HG02763 (cell line): ENCODE data around the gene HMMR.

Experiments
- ATAC-seq: cut with Tn5 transposase; IDR thresholded peaks from one replicate; pipeline ENCODE4 v1.9.1; 2021; ENCODE audit warnings: mild to moderate bottlenecking, moderate library complexity; ENCODE audit not compliant: unreplicated experiment

HMMR gene

GRCh38 chr5:163456840-163457239 is 3.6 kb upstream of the HMMR start:
- no peak for ATAC-seq

DNA sequence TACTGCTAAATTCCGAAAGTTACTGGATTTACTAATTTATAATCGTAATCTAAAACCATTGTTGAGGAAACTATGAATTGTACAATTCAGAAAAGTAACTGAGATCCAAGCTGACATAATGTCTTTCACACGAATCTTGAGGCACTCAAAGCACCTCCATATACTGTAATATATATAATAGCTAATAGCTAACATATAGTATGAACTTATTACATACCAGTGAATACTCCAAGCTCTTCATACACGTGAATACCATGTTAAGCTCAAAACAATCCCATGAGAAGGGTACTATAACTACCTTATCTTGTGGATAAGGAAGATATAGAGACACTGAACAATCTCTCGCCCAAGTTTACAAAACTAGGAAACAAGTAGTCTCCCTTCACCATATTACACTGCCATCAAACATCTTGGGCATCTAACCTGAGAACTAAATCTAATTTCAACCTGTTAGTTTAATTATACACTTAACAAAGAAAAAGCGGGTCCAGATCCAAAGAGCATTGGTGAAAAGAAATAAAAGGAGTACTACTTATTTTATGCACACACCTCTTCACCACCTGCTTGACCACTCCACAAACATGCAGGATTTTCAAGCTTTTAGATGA is 1.6 kb upstream of the HMMR start:
- ATAC-seq = no peak

- ATAC-seq = peak; percentile 7
Observed at GRCh38 chr5:163459462-163459818, 992 bp upstream of the HMMR start.

GRCh38 chr5:163459819-163460561 is 442 bp upstream of the HMMR start, which contains the start of gene NUDCD2:
NUDCD2 (minus strand) TSS chr5:163460102; CDS start chr5:163460050, 52 bp downstream.
- peak; percentile 83 for ATAC-seq

GRCh38 chr5:163463063-163463435 is 2.6 kb downstream of the HMMR start:
- no peak for ATAC-seq

DNA sequence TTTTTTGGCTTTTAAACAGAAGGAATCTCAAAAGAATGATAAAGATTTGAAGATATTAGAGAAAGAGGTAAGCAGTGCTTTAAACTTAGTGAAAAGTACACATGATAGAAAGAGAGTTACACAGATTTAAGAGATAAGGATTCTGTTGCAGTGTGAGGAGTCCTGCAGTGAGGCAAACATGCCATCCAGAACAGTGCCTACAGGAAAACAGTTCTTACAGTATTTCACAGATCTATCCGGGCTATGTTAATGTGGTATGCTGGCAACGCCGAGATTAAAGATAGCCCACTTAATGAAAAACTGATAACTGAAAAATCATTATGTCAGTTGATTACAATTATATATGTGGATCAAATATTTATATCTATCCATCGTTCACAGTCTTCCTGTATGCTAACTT is 7.2 kb downstream of the HMMR start:
- no peak for ATAC-seq

- peak; percentile 67 for ATAC-seq
Observed at GRCh38 chr5:163473635-163474243, 13.3 kb downstream of the HMMR start.

- ATAC-seq = no peak
Observed at GRCh38 chr5:163475411-163475810, 15.0 kb downstream of the HMMR start.

GRCh38 chr5:163478126-163478981 is 17.9 kb downstream of the HMMR start:
- no peak for ATAC-seq

DNA sequence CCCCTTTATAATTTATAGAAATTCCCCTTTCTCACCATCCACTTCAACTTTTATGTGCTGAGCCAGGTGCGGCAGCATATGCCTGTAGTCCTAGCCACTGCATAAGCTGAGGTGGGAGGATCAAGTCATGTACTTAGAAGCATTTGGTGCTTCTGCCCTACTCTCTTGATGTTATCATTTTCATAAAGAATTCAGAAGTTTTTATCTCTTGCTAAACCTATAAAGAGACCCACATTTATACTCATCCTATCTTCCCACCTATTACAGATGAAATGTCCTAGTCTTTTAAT is 18.5 kb downstream of the HMMR start:
- no peak for ATAC-seq

DNA sequence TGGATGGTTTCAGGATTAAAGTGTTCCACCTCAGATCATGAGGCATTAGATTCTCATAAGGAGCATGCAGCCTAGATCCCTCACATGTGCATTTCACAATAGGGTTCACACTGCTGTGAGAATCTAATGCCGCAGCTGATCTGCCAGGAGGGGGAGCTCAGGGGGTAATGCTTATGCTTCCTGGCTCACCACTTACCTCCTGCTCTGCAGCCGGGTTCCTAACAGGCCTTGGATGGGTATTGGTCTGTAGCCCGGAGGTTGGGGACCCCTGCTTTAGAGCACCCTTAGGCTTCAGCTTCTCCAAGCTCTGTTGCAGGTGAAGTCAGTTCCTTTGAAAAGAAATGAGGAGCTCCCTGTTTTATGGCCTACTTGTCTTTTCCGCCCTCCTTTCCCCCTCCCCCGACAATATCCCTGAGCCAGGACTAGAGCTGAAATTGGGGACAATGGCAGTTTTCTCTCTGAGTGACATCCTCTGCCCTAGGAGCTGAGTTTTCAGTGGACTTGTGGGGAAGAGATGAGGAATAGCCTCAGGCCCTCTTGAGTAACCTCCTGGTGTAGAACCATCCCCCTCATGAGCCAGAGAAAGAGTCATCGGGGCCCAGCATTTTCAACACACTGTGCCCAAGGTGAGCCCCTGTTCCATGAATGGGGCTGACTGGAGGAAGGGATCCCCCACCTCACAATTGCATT is 28.8 kb downstream of the HMMR start:
- ATAC-seq = no peak

GRCh38 chr5:163489745-163490075 is 29.3 kb downstream of the HMMR start:
- no peak for ATAC-seq

DNA sequence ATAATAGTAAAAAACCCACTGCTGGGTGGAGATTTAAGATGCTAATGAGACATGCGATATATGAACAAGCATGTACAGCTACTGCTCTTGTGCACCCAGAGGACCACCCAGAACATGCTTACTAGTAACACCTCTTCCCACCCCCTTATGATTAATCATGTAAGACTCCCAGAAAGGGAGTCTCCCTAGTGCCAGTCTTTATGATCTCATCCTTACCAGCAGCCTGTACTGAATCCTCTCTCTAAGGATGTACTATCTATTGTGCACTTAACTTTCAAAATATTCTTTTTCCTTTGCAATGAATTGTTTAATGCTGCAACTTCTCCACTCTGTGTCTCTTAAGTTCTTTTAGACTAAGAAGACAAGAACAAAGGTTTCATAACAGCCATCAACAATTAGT is 35.9 kb downstream of the HMMR start:
- no peak for ATAC-seq

DNA sequence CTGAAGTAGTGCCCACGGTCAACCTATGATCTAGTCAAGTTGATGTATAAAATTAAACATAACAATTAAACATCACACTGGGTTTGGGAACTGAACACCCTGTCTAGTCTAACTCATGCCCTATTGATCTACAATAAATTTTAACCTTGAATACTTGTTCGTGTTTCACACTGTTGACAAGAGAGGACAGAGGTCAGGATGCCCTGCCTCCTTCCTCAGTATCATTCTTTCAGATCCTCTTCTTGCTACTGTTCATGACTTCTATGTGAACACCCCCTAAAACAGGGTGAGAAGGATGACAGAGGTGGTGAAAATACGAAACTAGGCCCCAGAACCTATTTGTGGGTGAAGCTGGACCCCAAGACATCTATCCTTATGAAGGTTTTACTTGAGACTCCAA is 36.9 kb downstream of the HMMR start:
- ATAC-seq = no peak

DNA sequence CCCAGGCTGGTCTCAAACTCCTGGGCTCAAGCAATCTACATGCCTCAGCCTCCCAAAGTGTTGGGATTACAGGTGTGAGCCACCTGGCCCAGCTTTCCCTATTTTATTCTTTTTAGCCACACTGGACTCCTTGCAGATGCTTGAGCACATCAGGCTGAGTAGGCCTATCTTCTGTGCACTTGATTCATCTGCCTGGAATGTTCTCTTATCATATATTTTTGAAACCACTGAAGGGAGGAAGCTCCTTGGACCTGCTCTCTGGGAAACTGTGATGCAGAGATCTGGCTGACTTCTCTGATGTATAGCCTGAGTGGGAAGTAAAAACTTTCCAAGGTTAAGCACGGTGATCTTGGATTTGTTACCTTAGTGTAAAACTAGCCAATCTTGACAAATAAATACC is 38.5 kb downstream of the HMMR start:
- ATAC-seq = no peak

GRCh38 chr5:163502521-163502920 is 42.1 kb downstream of the HMMR start:
- no peak for ATAC-seq

DNA sequence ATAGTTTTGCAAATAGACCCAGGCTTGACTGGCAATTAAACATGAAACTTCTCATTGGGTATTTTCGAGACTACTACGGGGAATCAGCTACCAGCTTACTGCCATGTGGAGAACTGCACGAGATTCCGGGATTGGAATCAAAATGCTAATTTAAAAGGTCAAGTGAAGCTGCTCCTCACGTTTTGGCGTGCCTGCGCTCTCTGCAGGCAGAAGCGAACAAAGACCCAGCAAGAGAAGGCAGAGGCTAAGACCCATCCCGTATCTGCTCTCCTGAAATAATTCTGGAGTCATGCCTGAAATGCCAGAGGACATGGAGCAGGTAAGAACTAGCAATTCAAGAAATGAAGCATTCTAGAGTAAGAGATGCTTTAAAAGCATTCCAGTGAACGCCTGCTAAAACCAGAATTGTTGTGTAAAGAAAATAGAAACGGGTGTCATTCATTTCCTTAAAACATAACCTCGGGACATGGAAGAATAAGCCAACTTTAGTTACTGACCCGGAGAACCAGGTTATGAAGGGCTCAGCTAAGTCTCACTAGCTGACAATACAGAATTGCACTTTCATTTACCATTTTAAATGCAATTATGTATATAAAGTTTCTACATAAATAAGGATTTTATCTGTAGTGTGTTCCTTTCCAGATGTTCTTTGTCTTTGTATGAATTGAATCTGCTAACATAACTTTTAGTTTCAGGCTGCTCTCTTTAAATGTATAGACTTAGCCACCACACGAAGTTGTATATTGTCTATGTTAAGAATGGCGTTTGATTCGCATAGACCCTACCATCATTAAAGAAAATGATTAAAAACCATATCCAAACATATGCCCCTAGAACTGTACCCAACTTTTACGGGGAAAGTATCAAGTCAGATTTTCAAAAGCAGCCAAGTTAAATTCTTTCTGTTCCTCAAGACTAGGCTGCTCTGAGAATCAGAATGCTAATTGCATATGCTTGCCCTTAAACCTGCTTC is 43.0 kb downstream of the HMMR start:
- no peak for ATAC-seq

DNA sequence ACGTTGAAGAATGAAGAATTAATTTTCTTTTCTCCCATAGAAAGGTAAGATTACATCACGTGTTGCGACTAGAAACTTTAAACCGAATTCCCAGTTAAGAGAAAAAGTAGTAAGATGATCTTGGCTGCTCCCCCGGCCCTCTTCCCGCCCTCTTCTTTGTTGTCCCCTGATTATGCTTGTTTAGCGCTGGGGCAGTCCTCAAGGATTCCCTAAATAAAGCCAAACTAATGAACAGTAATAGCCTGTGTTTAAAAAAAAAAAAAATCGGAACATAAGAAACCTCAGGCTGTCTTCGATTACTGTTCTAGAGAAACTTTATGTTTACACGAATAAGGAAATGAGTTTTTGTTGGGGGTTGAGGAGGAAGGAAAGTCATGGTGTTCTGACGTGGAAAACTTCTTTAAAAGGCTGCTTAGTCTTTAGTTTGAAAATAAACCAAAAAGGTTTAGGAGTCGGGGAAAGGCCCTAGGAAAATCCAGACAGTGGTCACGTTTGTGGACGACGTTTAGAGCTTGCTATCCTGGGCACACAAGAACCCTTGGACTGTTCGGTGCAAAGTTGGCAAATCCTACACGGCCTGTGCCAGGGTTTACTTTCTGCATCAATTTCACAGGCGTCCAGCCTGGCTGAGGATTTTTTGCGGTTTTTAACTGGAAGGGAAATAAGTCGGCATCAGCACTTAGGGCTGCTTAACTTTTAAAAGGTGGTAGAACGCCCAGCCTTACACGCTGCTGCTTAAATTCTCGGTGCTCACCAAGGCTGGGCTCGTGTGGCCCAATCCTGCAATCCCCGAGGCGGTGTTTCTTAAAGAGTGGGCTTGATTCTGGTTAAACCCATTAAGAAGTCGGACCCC is 43.9 kb downstream of the HMMR start:
- no peak for ATAC-seq

- no peak for ATAC-seq
Observed at GRCh38 chr5:163505049-163505367, 44.6 kb downstream of the HMMR start.
